ENCODE measurements around the gene UBQLN3.

UBQLN3 gene

GRCh38 chr11:5509803-5510202 lies at the start of gene UBQLN3:
TSS of gene UBQLN3 (minus strand) at chr11:5509957. CDS start at chr11:5509558, 399 bp downstream.
- H3K4me3 ChIP-seq (ENCODE audit: low read depth, low read length), result no peak within 1 kb of the TSS

- no peak overlapping the region for H3K4me3 ChIP-seq (ENCODE audit: low read depth, low read length)
These were observed 48.0 kb upstream of the UBQLN3 start for GRCh38 chr11:5557751-5558150.

DNA sequence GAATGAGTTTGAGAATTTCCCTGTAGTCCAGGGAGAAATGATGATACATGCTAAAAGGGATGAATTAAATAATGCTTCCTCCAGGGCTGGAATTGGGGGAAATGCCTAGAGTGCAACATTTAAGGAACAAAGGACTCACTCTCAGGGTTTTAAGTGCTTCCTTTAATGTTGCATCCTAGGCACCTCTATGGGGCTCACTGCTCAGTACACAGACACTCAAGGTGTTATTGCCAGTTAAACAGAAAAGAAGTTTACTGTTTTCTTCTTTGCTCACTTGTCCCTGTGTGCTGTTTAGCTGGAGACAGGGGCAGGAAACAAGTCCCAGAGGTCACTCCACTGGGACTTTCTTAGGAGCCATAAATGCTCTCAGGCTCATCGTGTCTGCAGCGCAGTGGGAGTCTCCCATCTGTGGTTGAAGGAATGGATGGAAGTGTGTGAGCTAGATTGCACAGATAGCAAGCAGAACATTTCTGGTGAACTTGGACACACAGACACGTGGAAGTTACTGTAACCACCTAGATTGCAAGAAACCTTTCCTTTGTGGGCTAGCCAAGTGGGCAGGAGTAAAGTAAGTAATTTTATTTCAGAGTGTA lies 46.9 kb upstream of the UBQLN3 start:
- H3K4me3 ChIP-seq (ENCODE audit: low read depth, low read length), result no peak overlapping the region

DNA sequence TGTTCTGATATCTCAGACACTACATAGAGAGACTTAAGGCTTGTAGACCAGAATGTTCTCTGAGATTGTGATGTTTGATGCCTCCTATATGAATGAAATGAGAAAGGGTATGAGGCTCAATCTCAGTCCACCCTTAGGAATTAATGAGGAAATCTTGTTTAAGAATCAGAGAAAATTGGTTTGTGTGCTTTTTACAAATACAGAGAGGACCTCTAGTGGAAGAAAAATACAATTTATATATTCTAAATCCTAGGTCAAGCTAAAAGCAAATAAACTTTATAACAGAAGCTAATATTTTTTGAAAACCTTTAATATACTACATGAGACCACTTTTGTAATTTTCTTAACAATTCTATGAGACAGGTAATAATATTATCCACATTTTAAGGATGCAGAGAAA lies 43.6 kb upstream of the UBQLN3 start:
- H3K4me3 ChIP-seq (ENCODE audit: low read depth, low read length), result no peak overlapping the region

DNA sequence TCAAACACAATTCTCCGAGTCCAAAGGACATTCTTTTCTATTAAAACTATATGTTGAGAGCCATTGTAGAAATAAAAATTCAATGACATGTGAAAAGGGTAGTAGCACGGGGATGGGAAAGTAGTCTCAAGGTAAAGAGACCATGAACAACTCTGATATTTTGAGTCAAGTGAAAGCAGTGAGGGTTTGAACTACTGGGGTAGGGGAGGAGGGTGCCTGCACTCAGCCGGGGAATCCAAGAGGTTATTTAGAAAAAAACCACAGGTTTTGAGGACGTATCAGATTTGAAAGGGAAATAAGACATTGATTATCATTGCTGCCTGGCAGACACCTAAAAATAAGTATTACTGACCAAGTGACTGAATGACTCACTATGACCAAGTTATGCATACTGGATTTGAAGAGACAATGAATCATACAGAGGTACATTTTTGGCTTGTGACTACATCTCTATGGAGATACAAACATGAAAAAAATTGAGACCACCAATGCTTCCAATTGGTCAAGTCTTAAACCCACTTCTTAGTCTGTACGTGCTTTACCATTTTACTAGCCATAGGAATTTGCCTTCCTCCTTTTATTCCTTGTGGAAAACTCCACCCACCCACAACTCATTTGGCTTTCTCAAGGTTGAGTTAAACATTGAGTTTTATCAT lies 40.8 kb upstream of the UBQLN3 start:
- no peak overlapping the region for H3K4me3 ChIP-seq (ENCODE audit: low read depth, low read length)

DNA sequence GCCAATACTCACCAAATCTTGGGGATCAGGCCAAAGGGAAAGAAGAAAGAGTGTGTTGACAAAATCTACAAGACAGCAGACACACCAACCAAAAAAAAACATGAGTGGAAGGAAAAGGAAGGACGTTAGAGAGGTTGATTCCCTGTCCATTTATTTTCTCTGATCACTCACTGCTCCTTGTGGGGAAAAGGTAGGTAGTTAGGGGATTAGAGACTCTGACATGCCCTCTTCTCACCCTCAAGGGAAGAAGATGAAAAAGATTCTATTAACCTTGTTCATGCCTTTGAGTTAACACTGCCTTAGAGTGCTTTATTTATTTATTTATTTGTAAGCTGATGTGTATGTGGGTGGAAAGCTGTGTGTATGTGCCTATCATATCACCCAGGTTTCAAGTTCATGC lies 38.7 kb upstream of the UBQLN3 start, which contains the start of gene OR52H1:
TSS of gene OR52H1 (minus strand) at position 101 of the 400 bp plus-strand sequence. CDS start 3,035 bp downstream, outside the sequence.
- H3K4me3 ChIP-seq (ENCODE audit: low read depth, low read length), result no peak within 1 kb of the TSS

- H3K4me3 ChIP-seq (ENCODE audit: low read depth, low read length), result no peak overlapping the region
These were observed 38.2 kb upstream of the UBQLN3 start for GRCh38 chr11:5547982-5548381.

- no peak overlapping the region for H3K4me3 ChIP-seq (ENCODE audit: low read depth, low read length)
These were observed 36.7 kb upstream of the UBQLN3 start for GRCh38 chr11:5546457-5546856.

- H3K4me3 ChIP-seq (ENCODE audit: low read depth, low read length), result no peak overlapping the region
These were observed 31.7 kb upstream of the UBQLN3 start for GRCh38 chr11:5541427-5541826.

DNA sequence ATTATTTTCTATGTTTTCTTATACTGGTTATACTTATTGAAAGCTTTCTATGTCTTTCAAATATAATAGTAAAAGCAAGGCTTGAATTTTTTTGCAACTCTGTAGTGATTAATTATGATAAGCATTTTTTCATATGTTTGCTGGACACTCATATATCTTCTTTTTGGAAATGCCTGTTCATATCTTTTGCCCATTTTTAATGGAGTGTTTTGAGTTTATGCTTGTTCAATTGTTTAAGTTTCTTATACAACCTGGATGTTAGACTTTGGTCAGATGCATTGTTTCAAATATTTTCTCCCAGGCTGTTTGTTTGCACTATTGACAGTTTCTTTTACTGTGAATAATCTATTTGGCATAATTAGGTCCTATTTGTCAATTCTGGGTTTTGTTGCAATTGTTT lies 26.7 kb upstream of the UBQLN3 start:
- no peak overlapping the region for H3K4me3 ChIP-seq (ENCODE audit: low read depth, low read length)

GRCh38 chr11:5534046-5534445 lies 24.3 kb upstream of the UBQLN3 start:
- no peak overlapping the region for H3K4me3 ChIP-seq (ENCODE audit: low read depth, low read length)

DNA sequence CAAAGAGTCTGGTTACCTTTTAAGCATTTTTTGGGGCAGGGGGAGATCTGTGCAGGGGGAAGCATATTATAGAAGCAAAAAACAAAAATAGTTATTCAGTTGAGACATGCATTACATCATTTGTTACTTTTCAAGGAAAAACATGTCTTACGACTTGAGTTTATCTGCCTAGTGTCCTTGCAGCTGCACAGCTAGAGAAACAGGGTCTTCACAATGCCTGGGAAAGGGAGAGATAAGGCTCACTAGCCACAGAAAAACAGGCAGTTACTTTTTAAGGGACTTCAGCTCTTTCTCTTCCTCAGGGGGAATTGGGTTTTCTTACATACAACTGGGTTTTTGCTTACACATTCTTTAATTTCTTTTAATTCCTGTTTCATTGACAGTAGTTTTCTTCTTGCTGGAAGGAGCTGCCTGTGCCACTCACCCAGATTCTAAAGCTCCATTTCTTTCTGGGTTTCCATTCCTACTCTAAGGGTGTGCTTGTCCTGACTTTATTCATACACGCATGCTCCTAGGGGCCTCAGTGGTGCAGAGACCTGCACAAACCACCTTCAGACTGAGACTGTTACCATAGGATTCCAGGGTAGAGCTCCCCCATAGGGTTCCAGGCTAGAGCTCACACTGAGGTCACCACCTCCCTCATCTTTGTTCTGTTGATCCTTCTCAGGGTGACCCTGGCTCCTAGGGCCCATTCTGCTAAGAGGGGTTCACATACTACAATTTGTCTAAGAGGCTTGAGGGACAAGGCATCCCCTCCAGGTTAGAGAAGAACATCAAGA lies 21.5 kb upstream of the UBQLN3 start:
- no peak overlapping the region for H3K4me3 ChIP-seq (ENCODE audit: low read depth, low read length)

DNA sequence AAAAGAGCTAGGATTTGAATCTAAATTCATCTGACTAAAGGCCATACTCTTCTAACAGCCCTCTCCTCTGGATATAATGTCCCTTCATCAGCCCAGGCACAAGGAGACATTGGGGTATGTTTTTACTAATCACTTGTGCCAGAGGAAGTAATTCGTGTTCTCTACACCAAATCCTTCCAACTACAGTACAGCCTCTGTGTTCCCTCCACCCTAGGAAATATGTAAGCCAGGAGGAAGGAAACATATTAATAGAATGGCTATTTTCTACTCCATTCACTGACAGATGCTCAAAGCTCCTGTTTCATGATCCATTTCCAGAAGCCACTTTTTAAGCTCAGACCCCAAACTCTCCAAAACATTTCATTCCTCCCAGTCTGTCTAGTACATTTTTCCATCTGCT lies 18.7 kb upstream of the UBQLN3 start:
- H3K4me3 ChIP-seq (ENCODE audit: low read depth, low read length), result no peak overlapping the region

- no peak overlapping the region for H3K4me3 ChIP-seq (ENCODE audit: low read depth, low read length)
These were observed 18.0 kb upstream of the UBQLN3 start for GRCh38 chr11:5527716-5528115.

GRCh38 chr11:5524756-5525155 lies 15.0 kb upstream of the UBQLN3 start:
- H3K4me3 ChIP-seq (ENCODE audit: low read depth, low read length), result no peak overlapping the region

DNA sequence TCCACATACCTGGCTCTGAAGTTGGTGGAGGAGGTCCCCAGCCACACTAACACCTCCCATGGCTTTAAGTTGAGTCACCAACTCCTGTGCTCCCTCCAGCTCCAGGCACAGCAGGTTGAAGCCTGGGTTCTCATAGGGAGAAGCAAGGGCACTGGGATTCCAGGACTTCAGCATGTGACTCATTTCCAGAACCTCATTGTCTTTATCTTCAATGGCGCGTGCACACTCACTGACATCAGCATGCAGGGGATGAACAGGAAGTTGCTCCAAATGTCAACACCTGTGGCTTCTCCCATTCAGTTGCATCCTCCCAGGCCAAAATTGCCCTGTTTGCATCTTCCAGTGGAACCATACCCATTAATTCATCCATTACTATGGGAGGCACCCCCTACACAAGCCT lies 12.6 kb upstream of the UBQLN3 start:
- no peak overlapping the region for H3K4me3 ChIP-seq (ENCODE audit: low read depth, low read length)

DNA sequence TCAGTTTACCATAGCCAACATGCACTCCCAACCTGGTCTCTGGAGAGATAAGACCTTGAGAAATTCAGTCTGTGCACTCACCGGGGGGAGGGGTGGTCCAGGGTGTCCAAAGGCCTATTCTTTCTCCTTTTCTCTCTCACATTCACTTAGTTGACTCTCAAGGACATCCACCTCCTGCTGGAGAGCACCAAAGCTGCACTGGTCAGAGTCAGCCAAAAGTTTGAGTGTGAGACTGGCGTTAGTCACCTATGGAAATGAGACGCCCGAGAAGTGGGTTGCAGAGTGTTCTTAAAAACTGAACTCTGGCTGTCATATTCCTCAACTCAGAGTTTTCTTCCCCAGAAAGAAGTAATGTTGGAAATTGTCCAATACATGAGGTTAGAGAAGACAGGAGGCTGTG lies 11.8 kb upstream of the UBQLN3 start:
- no peak overlapping the region for H3K4me3 ChIP-seq (ENCODE audit: low read depth, low read length)

DNA sequence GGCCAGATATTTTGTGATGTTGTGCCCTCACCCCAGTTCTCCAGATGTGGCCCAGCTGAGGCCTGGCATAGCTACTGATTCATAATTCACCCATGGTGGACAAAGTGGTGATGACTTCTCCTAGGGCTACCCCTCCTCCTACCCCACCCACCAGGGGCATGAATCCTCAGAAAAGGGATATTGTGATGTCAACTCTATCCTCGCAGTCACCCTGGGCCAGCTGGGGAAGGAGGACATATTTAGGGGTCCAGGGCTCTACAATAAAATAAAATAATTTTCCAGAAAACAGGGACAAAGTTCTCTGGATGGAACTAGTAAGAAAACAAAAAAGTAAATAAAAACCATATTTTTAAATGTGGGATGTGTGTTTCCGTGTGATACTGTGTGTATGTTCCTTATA lies 6.8 kb upstream of the UBQLN3 start, which contains the start of gene UBQLNL:
TSS of gene UBQLNL (minus strand) at position 101 of the 400 bp plus-strand sequence. CDS start 258 bp downstream, outside the sequence.
- H3K4me3 ChIP-seq (ENCODE audit: low read depth, low read length), result no peak within 1 kb of the TSS

DNA sequence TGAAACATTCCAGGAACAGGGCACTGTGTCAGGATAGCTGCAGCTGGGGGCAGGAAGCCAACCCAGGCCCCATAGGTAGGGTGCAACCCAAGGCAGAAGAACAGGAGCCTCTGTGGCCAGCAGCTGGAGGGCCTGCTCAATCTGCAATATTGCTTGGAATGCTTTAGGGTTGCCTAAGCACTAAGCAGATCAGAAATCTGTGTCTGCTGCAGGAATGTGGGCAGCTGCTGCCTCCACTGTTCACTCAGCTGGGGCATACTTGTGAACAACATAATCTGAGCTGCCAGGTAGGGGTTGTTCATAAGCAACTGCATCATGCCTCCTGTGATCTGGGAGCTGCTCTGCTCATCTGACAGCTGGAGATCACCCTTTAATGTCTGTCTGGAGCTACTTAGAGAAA lies 5.1 kb upstream of the UBQLN3 start:
- no peak overlapping the region for H3K4me3 ChIP-seq (ENCODE audit: low read depth, low read length)

GRCh38 chr11:5508605-5509004 lies 1.2 kb downstream of the UBQLN3 start:
- no peak overlapping the region for H3K4me3 ChIP-seq (ENCODE audit: low read depth, low read length)

DNA sequence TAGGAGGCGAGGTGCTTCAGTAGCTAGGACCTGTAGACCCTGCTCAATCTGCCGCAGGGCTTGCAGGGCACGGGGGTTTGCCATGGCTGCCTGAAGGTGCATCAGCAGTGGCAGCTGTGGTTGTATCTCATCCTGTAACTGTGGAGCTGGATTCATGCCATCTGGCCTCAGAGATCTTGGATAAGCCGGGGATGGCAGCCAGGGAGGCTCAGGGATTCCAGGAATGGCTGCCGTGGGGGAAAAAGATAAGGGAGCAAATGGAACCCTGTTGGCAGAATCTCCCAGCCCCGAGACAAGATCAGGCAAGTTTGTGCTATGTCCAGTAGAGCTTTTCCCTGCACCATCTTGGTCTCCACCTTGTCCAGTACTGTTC lies 1.8 kb downstream of the UBQLN3 start:
- H3K4me3 ChIP-seq (ENCODE audit: low read depth, low read length), result no peak overlapping the region

All from iPS-11a (cell line).